ENCODE measurements around the gene TMUB1. TPM values are rescaled to one million over a fixed set of nuclear protein-coding genes. Genes with fewer than 3 reads are reported as not detected.

TMUB1 gene
- total and polyA plus RNA-seq, 9 of the 15 experiments (the other 6 are each of a cell fraction or from before 2014, with no cell fraction given): 0.14 to 241 (median 74.1) TPM

- no peak for TF ChIP-seq NFE2 (IDR thresholded peaks at IDR 0.05; ENCODE audit: low read depth)
- no peak for TF ChIP-seq ZNF3 (CRISPR knock-in tag; IDR thresholded peaks at IDR 0.05)
- no peak for TF ChIP-seq ZNF592 (IDR thresholded peaks at IDR 0.05)
- TF ChIP-seq EP300 (IDR thresholded peaks at IDR 0.05; ENCODE audit: low read length): no peak
- TF ChIP-seq FOXJ2 (tag; IDR thresholded peaks at IDR 0.05): no peak
- TF ChIP-seq GTF2B (IDR thresholded peaks at IDR 0.05; ENCODE audit: extremely low read depth, insufficient read length): no peak
- TF ChIP-seq ZNF146 (CRISPR knock-in tag; IDR thresholded peaks at IDR 0.05; ENCODE audit: unreplicated experiment): no peak
- no peak for TF ChIP-seq L3MBTL2 (IDR thresholded peaks at IDR 0.05)
- no peak for TF ChIP-seq BRF1 (IDR thresholded peaks at IDR 0.05; ENCODE audit: borderline replicate concordance, extremely low read depth, insufficient read length)
- no peak for TF ChIP-seq ILF3 (IDR thresholded peaks at IDR 0.05; ENCODE audit: borderline replicate concordance)
- peak; percentile 75 for TF ChIP-seq ZBTB7A (IDR thresholded peaks at IDR 0.05; ENCODE audit: borderline replicate concordance, control insufficient read depth, low read depth, low read length)
- TF ChIP-seq XRCC5 (IDR thresholded peaks at IDR 0.05; ENCODE audit: low read depth, low read length): peak; percentile 30; the same call in 1 of the 2 replicates
- TF ChIP-seq POLR2B (IDR thresholded peaks at IDR 0.05; ENCODE audit: low read depth, partially characterized antibody): no peak
- no peak for TF ChIP-seq POLR2A (conservative IDR thresholded peaks at IDR 0.05)
Measured at GRCh38 chr7:151057506-151057988, 25.7 kb downstream of the TMUB1 start, which contains the start of gene CDK5 (continued).

Measured in K562 (cell line).